Activated naive CD8-positive, alpha-beta T cell treated with anti-CD3 and anti-CD28 coated beads, Interleukin-2, amount 50 U/mL, for 16 hours (primary cell): ENCODE measurements around the gene LPIN1.

Experiments used
- DNase-seq: peaks from one replicate; pipeline ENCODE4 v3.0.0-alpha.2; 2020; ENCODE audit warnings: low read depth, low spot score

The LPIN1 gene

DNA sequence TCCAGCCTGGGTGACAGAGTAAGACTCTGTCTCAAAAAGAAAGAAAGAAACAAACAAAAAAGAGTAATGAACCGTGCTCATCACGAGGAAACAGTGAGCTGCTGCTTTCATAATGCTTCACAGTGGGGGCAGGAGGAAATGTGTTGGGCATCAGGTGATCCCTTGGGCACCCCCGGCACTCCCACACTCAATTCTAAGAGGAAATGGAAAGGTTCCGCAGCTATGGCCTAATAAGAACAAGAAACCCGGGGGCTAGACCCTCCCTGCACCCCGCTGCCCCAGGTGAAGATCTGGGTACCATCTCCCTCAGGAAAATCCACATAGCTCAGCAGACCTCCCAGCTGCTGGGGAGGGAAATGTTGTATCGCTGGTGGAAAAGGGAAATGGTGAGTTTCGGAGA lies 118.9 kb downstream of the LPIN1 start:
- DNase-seq, result no peak

DNA sequence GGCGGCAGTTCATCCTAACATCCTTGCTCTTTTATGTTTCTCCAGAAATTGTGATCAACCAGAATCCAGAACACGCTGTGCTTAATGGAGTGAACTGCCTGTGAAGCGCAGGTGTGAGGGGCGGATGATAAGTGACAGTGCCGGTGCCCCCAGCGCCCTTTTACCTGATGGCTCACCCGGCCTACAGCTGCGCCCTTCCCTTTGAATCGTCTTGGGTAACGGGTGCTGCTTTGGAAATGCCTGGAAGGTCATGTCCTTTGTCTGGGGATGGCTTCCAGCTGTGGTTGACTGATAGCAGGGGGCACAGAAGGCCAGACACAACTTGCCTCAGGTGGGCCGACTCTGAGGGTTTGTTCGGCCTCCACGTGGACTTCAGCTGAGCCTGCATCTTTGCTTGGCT lies 119.4 kb downstream of the LPIN1 start:
- no peak for DNase-seq

DNA sequence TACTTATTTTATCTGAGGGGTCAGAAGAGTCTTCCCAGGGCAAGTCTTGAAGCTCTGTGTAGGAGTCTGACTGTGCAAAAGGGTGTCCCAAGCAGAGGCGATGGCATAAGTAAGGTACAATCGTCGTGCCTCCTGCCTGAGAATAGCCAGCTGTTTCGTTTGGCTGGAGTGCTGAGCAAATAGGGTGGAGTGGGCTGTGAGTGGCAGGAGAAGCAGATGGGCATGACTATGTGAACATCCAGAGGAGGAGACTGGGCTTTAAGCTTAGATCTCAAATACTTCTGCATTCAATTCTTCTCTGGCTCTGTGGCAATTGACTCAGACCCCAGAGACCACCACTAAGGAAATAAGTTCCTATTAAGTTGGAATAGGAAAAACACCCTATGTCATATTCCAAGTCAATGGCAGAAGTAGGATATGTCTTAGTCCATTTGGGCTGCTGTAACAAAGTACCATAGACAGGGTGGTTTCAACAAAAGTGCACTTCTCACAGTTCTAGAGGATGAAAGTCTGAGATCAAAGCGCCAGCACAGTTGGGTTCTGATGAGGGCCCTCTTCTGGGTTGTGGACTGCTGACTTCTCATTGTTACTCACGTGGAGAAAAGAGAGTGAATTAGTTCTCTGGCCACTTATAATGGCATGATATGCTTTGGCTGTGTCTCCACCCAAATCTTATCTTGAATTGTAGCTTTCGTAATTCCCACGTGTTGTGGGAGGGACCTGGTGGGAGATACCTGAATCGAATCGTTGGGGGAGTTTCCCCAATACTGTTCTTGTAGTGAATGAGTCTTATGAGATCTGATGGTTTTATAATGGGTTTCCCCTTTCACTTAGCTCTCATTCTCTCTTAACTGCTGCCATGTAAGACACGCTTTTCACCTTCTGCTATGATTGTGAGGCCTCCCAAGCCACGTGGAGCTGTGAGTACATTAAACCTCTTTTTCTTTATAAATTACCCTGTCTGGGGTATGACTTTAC lies 120.2 kb downstream of the LPIN1 start:
- no peak for DNase-seq

DNA sequence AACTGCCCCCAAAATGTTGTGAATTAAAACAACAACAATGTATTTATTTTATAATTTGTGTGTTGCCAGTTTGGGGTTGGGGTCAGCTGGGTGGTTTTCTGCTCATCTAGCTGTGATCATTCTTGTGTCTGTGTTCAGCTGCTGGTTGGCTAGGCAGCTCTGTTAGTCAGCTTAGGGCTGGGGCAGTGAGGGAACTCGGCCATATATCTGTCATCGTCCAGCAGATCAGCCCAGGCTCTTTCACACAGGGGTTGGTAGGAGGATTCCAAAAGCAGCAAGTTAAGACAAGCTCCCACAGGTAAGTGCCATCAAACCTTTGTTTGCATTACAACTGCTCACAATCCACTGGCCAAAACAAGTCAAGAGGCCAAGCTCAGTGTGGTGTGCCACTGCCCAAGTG lies 121.5 kb downstream of the LPIN1 start:
- no peak for DNase-seq

DNA sequence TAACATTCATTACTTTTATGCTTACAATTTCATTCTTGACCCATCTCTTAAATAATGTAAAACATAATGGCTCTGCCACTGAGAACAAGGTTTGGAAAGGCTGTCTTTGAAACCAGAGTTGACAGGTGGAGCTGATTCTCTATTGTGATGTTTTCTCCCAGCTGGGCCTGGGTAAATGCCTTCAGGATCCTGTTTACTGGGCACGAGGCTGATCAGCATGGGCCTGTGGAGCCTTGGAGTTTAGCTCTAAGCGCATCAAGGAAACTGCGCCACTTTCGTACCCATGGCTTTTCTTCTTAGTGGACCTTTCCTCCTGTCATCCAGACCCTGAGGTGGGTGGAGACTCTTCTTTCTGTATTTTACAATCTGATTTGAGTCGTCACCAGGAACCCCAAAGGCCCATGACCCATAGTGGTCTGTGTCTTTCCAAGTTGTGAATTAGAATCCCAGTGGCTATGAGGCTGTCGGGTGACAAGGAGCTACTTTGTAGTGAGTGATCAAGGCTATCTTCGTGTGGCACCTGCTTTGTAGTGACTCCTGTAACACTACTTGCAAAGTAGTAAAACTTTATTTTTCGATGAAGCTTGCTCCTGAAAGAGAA lies 123.1 kb downstream of the LPIN1 start:
- DNase-seq, result no peak

DNA sequence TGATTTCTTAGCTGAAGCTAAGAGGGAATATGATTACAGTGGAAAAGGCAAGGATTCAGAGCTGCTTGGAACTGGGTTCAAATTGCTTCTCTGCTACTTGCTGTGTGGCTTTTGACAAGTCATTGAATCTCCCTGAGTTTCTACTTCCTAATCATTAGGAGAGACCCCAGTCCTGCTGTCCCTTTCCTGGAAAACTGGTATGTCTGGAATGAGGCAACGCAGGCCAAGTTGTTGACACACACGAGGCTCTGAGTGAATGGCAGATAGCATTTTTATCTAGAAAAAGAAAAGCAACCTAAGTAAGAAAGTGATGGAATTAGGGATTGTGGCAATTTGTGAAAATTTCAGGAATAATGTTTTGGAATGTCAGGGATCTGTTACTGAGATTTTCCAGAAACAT lies 123.6 kb downstream of the LPIN1 start:
- DNase-seq, result no peak

DNA sequence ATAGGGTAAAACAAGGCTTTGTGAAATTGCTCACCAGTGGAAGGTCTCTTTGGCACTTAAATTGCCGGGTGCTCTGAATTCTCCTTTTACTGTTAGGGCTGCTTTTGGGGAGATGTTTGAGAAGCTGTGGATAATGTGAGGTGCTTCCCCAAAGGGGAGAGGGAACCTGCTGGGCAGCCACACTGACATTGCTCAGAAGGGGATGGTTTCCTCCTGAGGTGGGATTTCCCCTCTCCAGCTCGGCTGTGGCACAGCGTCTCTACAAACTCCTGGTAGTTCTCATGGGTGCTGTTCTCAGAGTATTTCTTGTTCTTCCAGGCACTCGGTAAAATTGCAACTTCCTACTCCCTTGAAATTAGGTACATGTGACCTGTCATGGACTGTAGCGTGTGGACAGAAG lies 124.2 kb downstream of the LPIN1 start:
- DNase-seq, result no peak

DNA sequence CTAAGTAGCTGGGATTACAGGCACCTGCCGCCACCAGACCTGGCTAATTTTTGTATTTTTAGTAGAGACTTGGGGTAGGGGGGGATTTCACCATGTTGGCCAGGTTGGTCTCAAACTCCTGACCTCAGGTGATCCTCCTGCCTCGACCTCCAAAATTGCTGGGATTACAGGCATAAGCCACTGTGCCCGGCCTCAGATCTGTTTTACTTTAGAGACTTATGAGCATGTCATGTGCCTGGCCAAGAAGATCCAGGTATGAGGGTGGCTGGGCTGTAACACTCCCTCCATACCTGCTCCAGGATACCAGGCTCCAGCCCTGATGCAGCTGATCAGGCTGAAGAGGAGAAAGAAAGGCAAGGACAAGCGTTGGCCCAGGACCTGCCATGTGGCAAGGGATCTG lies 125.0 kb downstream of the LPIN1 start:
- DNase-seq, result no peak

DNA sequence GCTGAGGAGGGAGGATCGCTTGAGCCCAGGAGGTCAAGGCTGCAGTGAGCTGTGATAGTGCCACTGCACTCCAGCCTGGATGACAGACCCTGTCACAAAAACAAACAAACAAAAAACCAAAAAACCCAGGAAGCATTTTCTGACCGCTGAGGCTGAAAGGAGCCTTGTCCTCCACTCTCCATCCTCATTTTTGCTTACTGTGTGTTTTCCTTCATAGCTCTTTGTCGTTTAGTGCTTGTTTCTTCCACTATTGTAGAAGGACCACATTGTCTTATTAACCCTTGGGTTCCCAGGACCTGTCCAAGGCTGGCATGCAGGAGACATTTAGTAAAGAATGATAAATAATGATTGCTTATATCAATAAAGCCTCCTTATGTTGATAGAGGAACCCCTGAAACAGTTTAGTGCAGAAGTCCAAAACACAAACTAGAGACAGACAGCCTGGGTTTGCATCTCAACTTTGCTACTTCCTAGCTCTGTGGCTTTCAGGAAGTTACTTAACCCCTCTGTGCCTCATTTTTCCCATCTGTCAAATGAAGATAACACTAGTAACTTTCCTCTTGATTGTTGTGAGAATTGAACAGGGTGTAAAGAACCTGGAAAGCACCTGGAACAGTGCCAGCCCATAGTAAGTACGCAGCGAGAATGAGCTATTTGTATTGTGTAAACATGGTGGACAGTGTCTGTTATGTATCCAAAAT lies 126.0 kb downstream of the LPIN1 start:
- DNase-seq, result no peak

DNA sequence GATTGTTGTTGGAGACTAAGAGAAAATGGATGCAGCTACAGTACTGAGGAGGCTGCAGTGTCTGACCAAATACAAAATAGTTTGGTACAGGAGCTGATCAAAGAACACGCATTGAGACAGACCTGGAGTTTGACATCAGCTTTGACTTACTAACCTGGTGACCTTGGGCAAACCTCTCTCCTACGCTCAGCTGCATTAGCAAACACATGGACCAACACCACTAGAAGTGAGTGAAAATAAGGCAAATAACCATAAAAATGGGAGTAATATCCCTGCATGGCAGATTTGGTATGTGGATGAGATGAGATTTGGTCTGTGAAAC lies 126.5 kb downstream of the LPIN1 start:
- DNase-seq, result no peak

DNA sequence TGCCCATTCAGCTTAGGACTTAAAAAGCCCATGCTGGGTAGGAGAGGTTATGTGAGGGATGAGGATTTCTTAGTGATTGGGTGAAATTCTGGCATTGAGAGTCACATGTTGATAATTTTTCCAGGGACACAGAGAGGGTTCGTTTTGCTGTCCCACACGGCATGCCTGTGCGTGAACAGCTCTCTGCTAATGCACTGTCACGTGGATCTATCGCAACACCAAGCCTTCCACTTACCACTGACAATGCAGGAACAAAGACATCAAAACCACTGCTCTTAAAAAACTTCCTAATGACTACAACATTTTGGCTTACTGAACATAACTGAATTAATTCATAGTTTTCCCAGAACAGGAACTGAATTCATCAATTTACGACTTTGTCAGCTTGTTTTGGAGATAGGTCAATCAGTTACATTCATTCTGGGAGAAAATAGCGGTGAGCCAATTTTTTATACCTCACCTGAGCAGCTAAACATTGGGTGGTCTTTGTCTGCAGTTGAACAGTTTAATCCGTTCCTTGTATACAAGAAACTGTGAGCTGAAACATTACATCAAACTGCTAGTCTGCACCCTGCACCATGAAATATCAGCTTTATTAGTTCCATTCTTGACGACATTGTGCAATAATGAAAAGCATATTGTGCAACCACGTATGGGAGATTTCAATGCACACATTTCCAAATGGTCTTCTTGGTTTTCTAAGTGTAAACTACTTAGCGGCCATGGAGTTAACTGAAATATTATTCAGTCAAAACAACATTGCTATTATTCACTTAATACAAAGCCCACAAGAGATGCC lies 127.1 kb downstream of the LPIN1 start:
- DNase-seq, result no peak

DNA sequence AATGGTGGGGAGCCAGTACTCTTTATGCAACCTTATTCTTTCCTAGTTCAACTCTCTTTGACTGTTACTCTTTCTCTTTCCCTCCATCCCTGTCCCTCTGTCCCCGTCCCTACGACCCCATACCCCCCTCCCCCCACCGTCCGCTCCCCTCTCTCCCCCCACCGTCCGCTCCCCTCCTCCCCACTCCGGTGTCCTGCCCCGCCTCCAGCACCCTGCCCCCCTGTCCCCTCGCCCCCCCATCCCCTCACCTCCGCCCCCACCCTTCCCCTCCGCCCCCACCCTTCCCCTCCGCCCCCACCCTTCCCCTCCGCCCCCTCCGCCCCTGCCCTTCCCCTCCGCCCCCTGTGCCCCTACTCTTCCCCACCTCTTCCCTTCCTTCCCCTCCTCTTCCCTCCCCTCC lies 128.4 kb downstream of the LPIN1 start:
- no peak for DNase-seq

DNA sequence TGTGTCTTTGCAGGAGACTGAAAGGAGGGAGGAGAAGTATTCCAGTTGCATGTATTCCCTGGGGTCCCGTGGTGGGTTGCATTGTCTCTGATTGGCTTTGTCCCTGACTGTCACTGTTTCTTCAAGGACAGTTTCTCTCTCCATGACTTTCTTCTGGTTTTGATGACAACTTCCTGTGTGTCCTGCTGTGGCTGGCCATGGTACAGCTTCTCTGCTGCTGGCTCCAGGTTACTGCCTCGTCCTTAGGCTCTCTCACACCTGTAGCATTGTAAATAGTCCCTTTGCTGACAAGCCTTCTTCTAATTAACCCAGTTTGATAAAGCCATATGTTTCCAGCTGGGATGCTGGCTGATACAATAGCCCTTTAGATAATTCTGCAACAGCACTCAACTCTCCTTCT lies 129.0 kb downstream of the LPIN1 start:
- no peak for DNase-seq

DNA sequence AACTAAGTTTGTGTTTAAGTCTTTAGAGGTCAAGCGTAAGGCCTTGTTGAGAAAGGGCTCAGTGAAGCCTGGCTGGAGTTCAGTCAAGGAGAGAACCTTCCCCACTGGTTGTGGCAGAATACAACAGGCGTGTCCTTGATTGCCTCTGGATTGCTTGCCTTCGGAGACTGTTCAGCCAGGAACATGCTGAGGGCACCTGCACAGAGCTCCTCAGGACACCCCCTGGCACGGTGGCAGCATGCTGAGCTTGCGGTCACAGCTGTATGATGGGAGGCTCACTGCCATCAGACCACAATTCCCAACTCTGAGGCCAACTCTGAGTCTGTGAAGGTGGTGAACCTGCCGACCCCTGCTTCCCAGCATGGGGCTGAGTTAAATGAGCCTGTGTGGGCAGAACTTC lies 130.0 kb downstream of the LPIN1 start:
- no peak for DNase-seq

DNA sequence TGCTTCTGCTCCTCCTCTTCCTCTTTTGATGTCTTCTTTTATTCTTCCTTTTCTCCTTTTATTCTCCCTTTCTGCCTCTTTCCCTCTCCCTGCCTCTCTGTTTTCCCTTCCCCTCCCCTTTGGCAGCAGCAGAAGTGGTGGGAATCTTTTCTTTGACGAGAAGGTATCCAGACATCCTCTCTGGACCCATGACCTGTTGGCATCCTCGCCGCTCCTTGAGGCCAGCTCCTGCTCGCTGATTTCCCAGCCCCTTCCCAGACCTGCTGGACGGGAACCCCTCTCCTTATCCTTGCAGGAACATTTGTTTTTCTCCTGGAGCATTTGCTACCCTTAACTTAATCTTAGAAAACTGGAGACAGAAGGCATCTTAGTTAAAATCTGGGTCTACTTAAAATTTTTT lies 130.5 kb downstream of the LPIN1 start:
- DNase-seq, result no peak
